ENCODE measurements around the gene NPHP4.

NPHP4 gene

DNA sequence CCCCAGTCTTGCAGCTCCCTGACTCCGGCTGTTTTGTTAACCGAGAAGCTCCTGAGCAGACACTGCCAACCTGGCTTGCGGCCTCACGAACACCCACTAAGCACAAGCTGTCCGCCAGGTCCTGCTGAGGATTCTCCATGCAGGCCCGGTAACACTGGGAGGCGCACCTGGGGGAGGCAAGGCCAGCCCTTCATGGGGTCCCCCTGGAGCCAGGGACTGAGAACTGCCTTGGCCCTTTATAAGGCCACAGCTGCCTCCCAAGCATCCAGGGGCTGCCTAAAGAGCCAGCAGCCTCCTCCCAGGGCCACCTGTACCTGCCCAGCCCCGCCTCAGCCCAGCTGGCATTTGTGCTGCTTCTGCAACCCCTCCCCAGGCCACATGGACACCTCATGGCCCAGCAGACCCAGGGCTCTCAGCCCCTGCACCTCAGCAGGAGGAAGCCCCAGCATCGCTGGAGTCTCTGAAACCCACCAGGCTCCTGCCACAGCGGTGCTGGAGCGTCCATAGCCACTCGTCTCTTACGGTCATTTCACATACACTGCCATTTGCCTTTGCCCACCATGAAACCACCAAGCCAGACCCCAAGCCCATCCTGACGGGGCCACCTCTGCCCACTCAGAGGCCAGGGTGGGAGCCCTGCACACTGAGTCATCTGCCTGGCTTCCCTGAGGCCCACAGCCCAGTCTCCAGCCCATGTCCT lies 82.5 kb downstream of the NPHP4 start:
- H3K9ac ChIP-seq (ENCODE audit: low read length) = no peak overlapping the region
- peaks cover 8% of the 10 kb centered on the region for H3K36me3 ChIP-seq (ENCODE audit: control insufficient read depth, insufficient read depth, low read length)
- no peak overlapping the region for H3K4me3 ChIP-seq (ENCODE audit: low read length)
- H3K4me1 ChIP-seq (ENCODE audit: control insufficient read depth, insufficient read depth, low read length) = no peaks in the 10 kb centered on the region
- no peak overlapping the region for H3K27ac ChIP-seq (ENCODE audit: low read depth, low read length)
- H3K27me3 ChIP-seq (ENCODE audit: control insufficient read depth, insufficient read depth, low read length) = no peaks in the 10 kb centered on the region

DNA sequence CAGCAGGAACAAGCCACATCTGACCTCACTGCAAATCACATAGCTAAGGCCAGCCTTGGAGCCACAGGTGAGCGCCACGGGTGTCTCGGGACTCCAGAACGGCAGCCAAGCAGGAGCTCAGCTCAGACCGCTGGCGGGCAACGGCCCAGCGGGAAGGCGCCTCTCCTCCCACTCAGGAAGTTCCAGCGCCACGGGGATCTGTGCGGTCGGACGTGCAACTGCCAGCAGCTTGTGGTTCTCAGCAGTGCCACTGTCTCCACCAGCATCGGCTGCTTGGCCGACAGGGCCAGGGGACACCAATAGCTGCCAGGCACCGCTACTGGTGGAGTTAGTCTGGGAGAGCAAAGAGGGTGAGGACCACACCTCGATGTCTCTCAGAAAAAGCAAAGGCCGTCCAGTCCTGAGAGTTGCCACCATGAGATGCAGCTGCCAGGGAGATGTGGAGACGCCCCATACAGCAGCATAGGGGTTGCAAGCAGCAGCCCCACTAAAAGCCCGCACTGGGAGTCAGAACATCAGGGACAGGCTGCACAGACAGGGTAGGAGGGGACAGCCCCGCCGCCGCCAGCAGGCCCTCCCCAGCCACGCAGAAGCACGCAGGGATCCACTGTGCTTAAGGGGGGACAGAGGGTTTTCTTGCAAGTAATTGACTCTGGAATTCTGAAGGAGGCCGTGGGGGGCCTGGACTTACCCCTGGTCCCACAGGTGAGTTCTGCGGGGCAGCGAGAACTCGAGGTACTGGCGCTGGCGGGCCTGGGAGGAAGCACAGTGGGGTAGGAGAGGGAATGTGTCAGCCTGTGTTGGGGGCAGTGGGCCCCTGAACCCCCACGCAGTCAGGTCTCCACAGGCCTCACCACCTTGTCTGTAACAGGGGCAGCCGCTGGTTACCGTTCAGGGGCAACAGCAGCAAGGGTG lies 83.5 kb downstream of the NPHP4 start:
- Histone ChIP-seq H3K4me1 (ENCODE audit: control insufficient read depth, insufficient read depth, low read length) (no peaks in the 10 kb centered on the region), H3K4me3 (ENCODE audit: low read length) (no peak overlapping the region), H3K27ac (ENCODE audit: low read depth, low read length) (no peak overlapping the region), H3K36me3 (ENCODE audit: control insufficient read depth, insufficient read depth, low read length) (peaks cover 13% of the 10 kb centered on the region), H3K9ac (ENCODE audit: low read length) (no peak overlapping the region), H3K27me3 (ENCODE audit: control insufficient read depth, insufficient read depth, low read length) (no peaks in the 10 kb centered on the region)

DNA sequence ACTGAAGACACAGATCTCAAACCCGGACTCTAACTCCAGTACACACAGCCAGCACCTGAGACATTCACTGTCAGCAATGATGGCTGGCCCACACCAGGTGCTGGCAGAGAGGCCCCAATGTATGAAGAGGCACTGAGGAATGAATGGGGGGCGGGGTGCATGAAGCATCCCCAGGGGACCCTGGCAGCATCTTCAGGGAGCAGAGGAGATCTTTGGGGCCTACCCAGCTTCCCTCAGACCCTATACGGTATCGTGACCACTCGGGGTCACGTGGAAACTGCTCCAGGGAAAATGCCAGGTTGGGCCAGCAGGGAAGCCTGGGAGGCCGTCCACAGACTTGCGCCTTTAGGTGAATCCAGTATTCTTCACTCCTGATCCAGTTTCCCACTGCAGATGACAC lies 84.3 kb downstream of the NPHP4 start:
- Histone ChIP-seq H3K36me3 (ENCODE audit: control insufficient read depth, insufficient read depth, low read length) (peaks cover 16% of the 10 kb centered on the region), H3K4me1 (ENCODE audit: control insufficient read depth, insufficient read depth, low read length) (no peaks in the 10 kb centered on the region), H3K27ac (ENCODE audit: low read depth, low read length) (no peak overlapping the region), H3K27me3 (ENCODE audit: control insufficient read depth, insufficient read depth, low read length) (no peaks in the 10 kb centered on the region), H3K9ac (ENCODE audit: low read length) (no peak overlapping the region), H3K4me3 (ENCODE audit: low read length) (no peak overlapping the region)

GRCh38 chr1:5907386-5907785 lies 84.8 kb downstream of the NPHP4 start:
- H3K36me3 ChIP-seq (ENCODE audit: control insufficient read depth, insufficient read depth, low read length) = peaks cover 16% of the 10 kb centered on the region
- H3K27me3 ChIP-seq (ENCODE audit: control insufficient read depth, insufficient read depth, low read length) = no peaks in the 10 kb centered on the region
- H3K4me1 ChIP-seq (ENCODE audit: control insufficient read depth, insufficient read depth, low read length) = no peaks in the 10 kb centered on the region
- no peak overlapping the region for H3K9ac ChIP-seq (ENCODE audit: low read length)
- no peak overlapping the region for H3K27ac ChIP-seq (ENCODE audit: low read depth, low read length)
- H3K4me3 ChIP-seq (ENCODE audit: low read length) = no peak overlapping the region

GRCh38 chr1:5906966-5907365 lies 85.3 kb downstream of the NPHP4 start:
- Histone ChIP-seq H3K36me3 (ENCODE audit: control insufficient read depth, insufficient read depth, low read length) (peaks cover 16% of the 10 kb centered on the region), H3K27me3 (ENCODE audit: control insufficient read depth, insufficient read depth, low read length) (no peaks in the 10 kb centered on the region), H3K27ac (ENCODE audit: low read depth, low read length) (no peak overlapping the region), H3K4me3 (ENCODE audit: low read length) (no peak overlapping the region), H3K4me1 (ENCODE audit: control insufficient read depth, insufficient read depth, low read length) (no peaks in the 10 kb centered on the region), H3K9ac (ENCODE audit: low read length) (no peak overlapping the region)

DNA sequence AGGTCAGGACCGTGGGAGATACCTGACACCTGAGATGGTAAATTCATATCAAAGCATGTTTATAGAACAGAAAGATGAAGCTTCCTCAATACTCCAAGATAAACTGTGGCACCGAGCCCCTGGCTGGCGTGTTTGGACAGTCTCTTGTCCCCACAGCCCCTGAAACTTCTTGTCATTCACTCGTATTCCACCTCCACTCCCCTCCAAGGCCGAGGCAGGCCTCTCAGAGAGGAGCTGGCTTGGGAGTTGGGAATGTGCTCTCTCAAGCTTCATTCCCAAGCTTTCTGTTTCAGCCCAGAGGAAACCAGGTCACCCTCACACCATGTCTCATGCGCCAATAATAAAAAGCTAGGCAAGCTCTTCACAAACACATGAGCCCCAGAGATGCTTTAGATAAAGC lies 86.1 kb downstream of the NPHP4 start:
- Histone ChIP-seq H3K27ac (ENCODE audit: low read depth, low read length) (no peak overlapping the region), H3K4me3 (ENCODE audit: low read length) (no peak overlapping the region), H3K36me3 (ENCODE audit: control insufficient read depth, insufficient read depth, low read length) (peaks cover 16% of the 10 kb centered on the region), H3K9ac (ENCODE audit: low read length) (no peak overlapping the region), H3K27me3 (ENCODE audit: control insufficient read depth, insufficient read depth, low read length) (no peaks in the 10 kb centered on the region), H3K4me1 (ENCODE audit: control insufficient read depth, insufficient read depth, low read length) (no peaks in the 10 kb centered on the region)

GRCh38 chr1:5905436-5905835 lies 86.8 kb downstream of the NPHP4 start:
- no peak overlapping the region for H3K27ac ChIP-seq (ENCODE audit: low read depth, low read length)
- H3K36me3 ChIP-seq (ENCODE audit: control insufficient read depth, insufficient read depth, low read length) = peaks cover 16% of the 10 kb centered on the region
- H3K4me3 ChIP-seq (ENCODE audit: low read length) = no peak overlapping the region
- no peaks in the 10 kb centered on the region for H3K4me1 ChIP-seq (ENCODE audit: control insufficient read depth, insufficient read depth, low read length)
- no peaks in the 10 kb centered on the region for H3K27me3 ChIP-seq (ENCODE audit: control insufficient read depth, insufficient read depth, low read length)
- no peak overlapping the region for H3K9ac ChIP-seq (ENCODE audit: low read length)

DNA sequence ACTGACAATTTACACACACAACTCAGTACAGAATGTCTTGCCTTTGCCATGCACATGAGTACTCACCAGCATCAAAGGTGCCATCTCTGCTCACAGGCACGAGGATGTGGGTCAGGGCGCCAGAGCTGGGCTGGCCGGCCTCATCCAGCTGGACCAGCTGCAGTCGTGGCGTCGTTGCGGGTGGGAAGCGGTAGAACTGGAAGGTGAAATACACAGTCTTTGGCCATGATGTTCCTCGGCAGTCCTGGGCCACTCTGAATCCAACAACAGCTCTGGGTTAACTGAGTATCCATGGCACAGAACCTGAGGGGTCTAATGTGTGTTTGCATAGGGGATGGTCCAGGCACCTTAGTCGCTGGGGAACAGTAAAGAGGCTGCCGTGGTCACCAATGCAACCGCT lies 87.7 kb downstream of the NPHP4 start:
- Histone ChIP-seq H3K27me3 (ENCODE audit: control insufficient read depth, insufficient read depth, low read length) (no peaks in the 10 kb centered on the region), H3K9ac (ENCODE audit: low read length) (no peak overlapping the region), H3K27ac (ENCODE audit: low read depth, low read length) (no peak overlapping the region), H3K4me3 (ENCODE audit: low read length) (no peak overlapping the region), H3K36me3 (ENCODE audit: control insufficient read depth, insufficient read depth, low read length) (peaks cover 16% of the 10 kb centered on the region), H3K4me1 (ENCODE audit: control insufficient read depth, insufficient read depth, low read length) (no peaks in the 10 kb centered on the region)

DNA sequence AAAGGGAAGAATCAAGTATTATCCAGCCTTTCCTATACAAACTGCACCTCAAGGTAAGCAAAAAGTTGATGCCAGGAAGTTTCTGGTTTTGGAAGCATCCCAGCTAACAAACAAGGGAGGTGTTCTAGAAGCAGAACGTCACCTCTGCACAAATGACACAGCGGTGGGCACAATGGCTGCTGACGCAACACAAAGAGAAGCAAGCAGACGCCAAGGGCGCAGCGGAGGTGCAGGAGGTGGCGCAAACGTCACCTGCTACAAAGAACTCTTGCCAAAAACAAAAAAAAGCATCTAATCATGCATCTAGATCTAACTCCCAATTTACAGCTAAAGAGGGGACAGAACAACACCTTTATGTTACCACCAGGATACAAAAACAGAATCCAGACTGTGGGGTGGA lies 88.5 kb downstream of the NPHP4 start:
- Histone ChIP-seq H3K4me1 (ENCODE audit: control insufficient read depth, insufficient read depth, low read length) (no peaks in the 10 kb centered on the region), H3K36me3 (ENCODE audit: control insufficient read depth, insufficient read depth, low read length) (peaks cover 16% of the 10 kb centered on the region), H3K27ac (ENCODE audit: low read depth, low read length) (no peak overlapping the region), H3K27me3 (ENCODE audit: control insufficient read depth, insufficient read depth, low read length) (no peaks in the 10 kb centered on the region), H3K9ac (ENCODE audit: low read length) (no peak overlapping the region), H3K4me3 (ENCODE audit: low read length) (no peak overlapping the region)

- no peak overlapping the region for H3K4me3 ChIP-seq (ENCODE audit: low read length)
- H3K36me3 ChIP-seq (ENCODE audit: control insufficient read depth, insufficient read depth, low read length) = peaks cover 16% of the 10 kb centered on the region
- no peaks in the 10 kb centered on the region for H3K27me3 ChIP-seq (ENCODE audit: control insufficient read depth, insufficient read depth, low read length)
- H3K9ac ChIP-seq (ENCODE audit: low read length) = no peak overlapping the region
- H3K4me1 ChIP-seq (ENCODE audit: control insufficient read depth, insufficient read depth, low read length) = no peaks in the 10 kb centered on the region
- no peak overlapping the region for H3K27ac ChIP-seq (ENCODE audit: low read depth, low read length)
These were observed 89.2 kb downstream of the NPHP4 start for GRCh38 chr1:5903031-5903430.

DNA sequence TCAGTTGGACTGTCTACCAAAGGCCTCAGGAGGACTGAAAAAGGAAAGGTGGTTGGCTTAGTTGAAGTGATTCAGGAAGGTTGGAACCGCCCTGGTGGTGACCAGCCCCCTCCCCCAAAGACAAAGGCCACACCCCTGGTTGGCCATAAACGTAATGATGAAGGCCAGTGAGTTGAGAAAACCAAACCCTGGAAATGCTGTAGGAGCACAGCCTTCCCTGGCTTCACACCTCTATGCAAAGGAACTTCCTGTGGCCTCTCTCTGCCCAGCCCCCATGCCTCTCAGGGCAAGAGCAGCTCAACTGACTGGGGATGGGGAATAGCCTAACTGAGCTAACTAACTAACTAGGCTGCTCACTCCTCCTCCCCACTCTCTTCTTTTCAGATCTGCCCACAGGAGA lies 90.4 kb downstream of the NPHP4 start:
- H3K4me3 ChIP-seq (ENCODE audit: low read length) = no peak overlapping the region
- no peak overlapping the region for H3K27ac ChIP-seq (ENCODE audit: low read depth, low read length)
- H3K9ac ChIP-seq (ENCODE audit: low read length) = no peak overlapping the region
- no peaks in the 10 kb centered on the region for H3K27me3 ChIP-seq (ENCODE audit: control insufficient read depth, insufficient read depth, low read length)
- H3K36me3 ChIP-seq (ENCODE audit: control insufficient read depth, insufficient read depth, low read length) = peaks cover 16% of the 10 kb centered on the region
- H3K4me1 ChIP-seq (ENCODE audit: control insufficient read depth, insufficient read depth, low read length) = no peaks in the 10 kb centered on the region

DNA sequence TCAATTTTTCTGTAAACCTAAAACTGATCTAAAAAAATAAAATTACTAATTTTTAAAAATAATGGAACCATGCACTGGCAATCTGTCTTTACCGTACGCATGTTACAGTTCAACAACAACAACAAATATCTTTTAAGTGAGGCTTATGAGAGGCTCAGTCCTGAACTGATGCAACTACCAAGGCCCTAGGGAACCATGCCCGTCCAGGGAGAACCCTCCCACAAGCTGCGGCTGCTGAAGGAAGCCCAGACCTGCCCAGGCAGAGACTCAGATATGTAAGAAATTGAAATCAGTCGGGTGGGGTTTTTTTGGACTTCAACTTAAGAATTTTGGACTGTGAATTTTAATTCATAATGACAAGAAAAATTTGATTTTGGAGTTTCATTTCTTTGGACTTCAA lies 91.1 kb downstream of the NPHP4 start:
- no peak overlapping the region for H3K27ac ChIP-seq (ENCODE audit: low read depth, low read length)
- H3K4me3 ChIP-seq (ENCODE audit: low read length) = no peak overlapping the region
- H3K36me3 ChIP-seq (ENCODE audit: control insufficient read depth, insufficient read depth, low read length) = peaks cover 16% of the 10 kb centered on the region
- H3K27me3 ChIP-seq (ENCODE audit: control insufficient read depth, insufficient read depth, low read length) = no peaks in the 10 kb centered on the region
- H3K9ac ChIP-seq (ENCODE audit: low read length) = no peak overlapping the region
- H3K4me1 ChIP-seq (ENCODE audit: control insufficient read depth, insufficient read depth, low read length) = no peaks in the 10 kb centered on the region

DNA sequence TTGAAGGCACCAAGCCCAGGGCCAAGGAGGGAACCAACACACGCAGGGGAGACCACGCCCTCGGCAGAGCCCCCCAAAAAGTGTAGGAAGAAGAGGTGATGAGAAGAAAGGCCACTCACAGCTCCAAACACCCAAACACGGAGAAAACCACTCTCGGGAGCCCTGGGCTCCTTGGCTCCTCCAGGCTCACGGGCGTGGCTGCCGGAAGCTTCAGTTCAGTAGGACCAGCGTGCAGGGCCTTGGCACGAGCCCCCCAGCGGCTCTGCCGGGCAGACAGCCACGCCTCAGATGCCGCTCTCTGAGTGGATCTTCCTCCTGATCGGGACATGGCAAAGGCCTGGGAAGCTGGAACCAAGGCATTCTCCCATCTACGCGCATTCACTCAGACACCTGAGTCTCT lies 94.0 kb downstream of the NPHP4 start:
- no peaks in the 10 kb centered on the region for H3K27me3 ChIP-seq (ENCODE audit: control insufficient read depth, insufficient read depth, low read length)
- H3K4me1 ChIP-seq (ENCODE audit: control insufficient read depth, insufficient read depth, low read length) = no peaks in the 10 kb centered on the region
- peaks cover 2% of the 10 kb centered on the region for H3K36me3 ChIP-seq (ENCODE audit: control insufficient read depth, insufficient read depth, low read length)
- H3K4me3 ChIP-seq (ENCODE audit: low read length) = no peak overlapping the region
- H3K9ac ChIP-seq (ENCODE audit: low read length) = no peak overlapping the region
- no peak overlapping the region for H3K27ac ChIP-seq (ENCODE audit: low read depth, low read length)

All from rectal smooth muscle tissue (tissue), 1 donor.